A549 (cell line): ENCODE measurements around the gene CACTIN.

Experiments
- CBX2 ChIP-seq: fragments of 200-600 bp; sonication (generic); IDR thresholded peaks from 2 replicates; pipeline ENCODE4 v1.6.1; 2016; ENCODE audit warnings: low read depth, mild to moderate bottlenecking, borderline replicate concordance
- CTCF ChIP-seq: fragments of >200 bp; sonication (Bioruptor Twin); formaldehyde crosslinking; IDR thresholded peaks from 3 replicates; pipeline ENCODE4 v1.5.1; 2016
- GATA3 ChIP-seq: IDR thresholded peaks from 2 replicates; pipeline ENCODE4 v1.6.1; 2012; ENCODE audit warnings: borderline replicate concordance
- HMGXB4 ChIP-seq: fragments of 250-450 bp; sonication (Bioruptor Pico); IDR thresholded peaks from 2 replicates; pipeline ENCODE4 v1.5.0; 2021; ENCODE audit warnings: mild to moderate bottlenecking, moderate library complexity, borderline replicate concordance
- JUN ChIP-seq, 2 experiments: fragments of >200 bp; sonication (Bioruptor Twin); formaldehyde crosslinking; IDR thresholded peaks; 2 replicates in 1 of 2; 3 replicates in 1 of 2; pipeline ENCODE4 v1.6.1; 2016 to 2017
- POLR2A ChIP-seq: IDR thresholded peaks from 2 replicates; pipeline ENCODE4 v1.6.1; 2012; ENCODE audit warnings: mild to moderate bottlenecking, low read length
- SMC3 ChIP-seq: fragments of >200 bp; sonication (Bioruptor Twin); formaldehyde crosslinking; IDR thresholded peaks from 3 replicates; pipeline ENCODE4 v1.6.1; 2018; ENCODE audit warnings: inconsistent platforms
- TFCP2L1 ChIP-seq: fragments of 250-450 bp; sonication (Bioruptor Pico); IDR thresholded peaks from 2 replicates; pipeline ENCODE4 v1.5.0; 2021; ENCODE audit warnings: mild to moderate bottlenecking
- TP53 ChIP-seq: fragments of 250-450 bp; sonication (Bioruptor Pico); IDR thresholded peaks from 2 replicates; pipeline ENCODE4 v1.5.0; 2021; ENCODE audit warnings: mild to moderate bottlenecking, moderate library complexity
- USF2 ChIP-seq: fragments of 450-650 bp; IDR thresholded peaks from 2 replicates; pipeline ENCODE4 v1.6.1; 2014; ENCODE audit warnings: antibody characterized with exemption

- TF ChIP-seq CTCF, result no peak
- TF ChIP-seq TFCP2L1, result no peak
- no peak for TF ChIP-seq GATA3
- TF ChIP-seq CBX2, result no peak
- TF ChIP-seq USF2, result no peak
- no peak for TF ChIP-seq POLR2A
- TF ChIP-seq HMGXB4 (CRISPR knock-in tag), result no peak
- no peak for TF ChIP-seq JUN (IDR thresholded peaks at IDR 0.05)
- TF ChIP-seq TP53 (CRISPR knock-in tag), result no peak
- TF ChIP-seq SMC3, result no peak
Observed at GRCh38 chr19:3631053-3631861, 4.7 kb upstream of the CACTIN start.
